Endothelial cell (in vitro differentiated cells): Measurements from ENCODE around the gene DDX27. TPM values are rescaled to one million over a fixed set of nuclear protein-coding genes. Genes with fewer than 3 reads are reported as not detected.

Experiments used
- DNase-seq: peaks from one replicate; pipeline ENCODE4 v3.0.0; 2021; ENCODE audit warnings: low spot score
- H3K27ac Mint-ChIP-seq: one replicate; pipeline ENCODE4 v1.8.0; 2021; ENCODE audit warnings: mixed read lengths, inconsistent platforms; ENCODE audit not compliant: unreplicated experiment
- H3K27me3 Mint-ChIP-seq: one replicate; pipeline ENCODE4 v1.8.0; 2021; ENCODE audit warnings: mild to moderate bottlenecking, moderate library complexity, mixed read lengths, inconsistent platforms; ENCODE audit not compliant: unreplicated experiment
- H3K36me3 Mint-ChIP-seq: one replicate; pipeline ENCODE4 v1.8.0; 2021; ENCODE audit warnings: mild to moderate bottlenecking, low read depth, mixed read lengths, inconsistent platforms; ENCODE audit not compliant: unreplicated experiment
- H3K4me1 Mint-ChIP-seq: one replicate; pipeline ENCODE4 v1.8.0; 2021; ENCODE audit warnings: mild to moderate bottlenecking, mixed read lengths, inconsistent platforms; ENCODE audit not compliant: unreplicated experiment
- H3K4me3 Mint-ChIP-seq: one replicate; pipeline ENCODE4 v1.8.0; 2021; ENCODE audit warnings: mild to moderate bottlenecking, mixed read lengths, inconsistent platforms; ENCODE audit not compliant: unreplicated experiment
- H3K9me3 Mint-ChIP-seq: one replicate; pipeline ENCODE4 v1.8.0; 2021; ENCODE audit warnings: mixed read lengths, inconsistent platforms; ENCODE audit not compliant: unreplicated experiment
- CTCF ChIP-seq: fragments of 200-600 bp; sonication (generic); IDR thresholded peaks from one replicate; pipeline ENCODE4 v1.5.0; 2021; ENCODE audit warnings: antibody characterized with exemption; ENCODE audit not compliant: unreplicated experiment
- total RNA-seq: library from RNA; stranded (reverse); fragmentation: NEBNext Ultra II Directional; extraction: Animal tissue kit (Norgen Biotek cat#: 25700); gene quantifications from one replicate; pipeline ENCODE4 v1.2.1, GENCODE V29; 2021; ENCODE audit not compliant: unreplicated experiment

Gene DDX27
- total RNA-seq, 1 donor from 2014 or later = 29.6 TPM

GRCh38 chr20:49267327-49267726 is 48.1 kb downstream of the DDX27 start:
- DNase-seq = no peak
- Mint-ChIP-seq H3K4me1 (peaks cover 16% of the 10 kb centered on the region), H3K4me3 (peak overlapping the region; percentile 24), H3K27ac (peak overlapping the region; percentile 86), H3K36me3 (peaks cover 61% of the 10 kb centered on the region), H3K9me3 (no peaks in the 10 kb centered on the region), H3K27me3 (no peaks in the 10 kb centered on the region)
- TF ChIP-seq CTCF = no peak

GRCh38 chr20:49268600-49269365 is 49.6 kb downstream of the DDX27 start:
- Mint-ChIP-seq H3K36me3 (peaks cover 52% of the 10 kb centered on the region), H3K27ac (no peak overlapping the region), H3K4me3 (peak overlapping the region; percentile 32), H3K9me3 (no peaks in the 10 kb centered on the region), H3K4me1 (peaks cover 16% of the 10 kb centered on the region), H3K27me3 (no peaks in the 10 kb centered on the region)
- TF ChIP-seq CTCF = no peak
- no peak for DNase-seq

GRCh38 chr20:49270177-49270576 is 51.0 kb downstream of the DDX27 start:
- Mint-ChIP-seq H3K9me3 (no peaks in the 10 kb centered on the region), H3K4me3 (peak overlapping the region; percentile 62), H3K4me1 (peaks cover 16% of the 10 kb centered on the region), H3K36me3 (peaks cover 40% of the 10 kb centered on the region), H3K27me3 (no peaks in the 10 kb centered on the region), H3K27ac (no peak overlapping the region)
- no peak for TF ChIP-seq CTCF
- DNase-seq = no peak

- Mint-ChIP-seq H3K4me1 (peaks cover 17% of the 10 kb centered on the region), H3K27ac (no peak overlapping the region), H3K36me3 (peaks cover 40% of the 10 kb centered on the region)
These were observed 51.5 kb downstream of the DDX27 start for GRCh38 chr20:49270736-49271135.

More at GRCh38 chr20:49270736-49271135, 51.5 kb downstream of the DDX27 start:
- no peaks in the 10 kb centered on the region for H3K9me3 Mint-ChIP-seq
- H3K4me3 Mint-ChIP-seq = peak overlapping the region; percentile 29
- TF ChIP-seq CTCF = no peak
- no peaks in the 10 kb centered on the region for H3K27me3 Mint-ChIP-seq
- no peak for DNase-seq
